HG02938 (cell line): ENCODE results near the gene SPHK2.
A peak's percentile ranks its signal among the peaks of the same experiment; 100 is the strongest.
"Not testable (repeated sequence)": the region's sequence is repeated elsewhere in the genome, so short reads cannot be mapped to it uniquely, and the experiment has no call there.

Experiments used
- ATAC-seq: cut with Tn5 transposase; IDR thresholded peaks from one replicate; pipeline ENCODE4 v1.9.1; 2021; ENCODE audit warnings: mild to moderate bottlenecking, moderate library complexity; ENCODE audit not compliant: unreplicated experiment

SPHK2 gene, protein sequence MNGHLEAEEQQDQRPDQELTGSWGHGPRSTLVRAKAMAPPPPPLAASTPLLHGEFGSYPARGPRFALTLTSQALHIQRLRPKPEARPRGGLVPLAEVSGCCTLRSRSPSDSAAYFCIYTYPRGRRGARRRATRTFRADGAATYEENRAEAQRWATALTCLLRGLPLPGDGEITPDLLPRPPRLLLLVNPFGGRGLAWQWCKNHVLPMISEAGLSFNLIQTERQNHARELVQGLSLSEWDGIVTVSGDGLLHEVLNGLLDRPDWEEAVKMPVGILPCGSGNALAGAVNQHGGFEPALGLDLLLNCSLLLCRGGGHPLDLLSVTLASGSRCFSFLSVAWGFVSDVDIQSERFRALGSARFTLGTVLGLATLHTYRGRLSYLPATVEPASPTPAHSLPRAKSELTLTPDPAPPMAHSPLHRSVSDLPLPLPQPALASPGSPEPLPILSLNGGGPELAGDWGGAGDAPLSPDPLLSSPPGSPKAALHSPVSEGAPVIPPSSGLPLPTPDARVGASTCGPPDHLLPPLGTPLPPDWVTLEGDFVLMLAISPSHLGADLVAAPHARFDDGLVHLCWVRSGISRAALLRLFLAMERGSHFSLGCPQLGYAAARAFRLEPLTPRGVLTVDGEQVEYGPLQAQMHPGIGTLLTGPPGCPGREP

DNA sequence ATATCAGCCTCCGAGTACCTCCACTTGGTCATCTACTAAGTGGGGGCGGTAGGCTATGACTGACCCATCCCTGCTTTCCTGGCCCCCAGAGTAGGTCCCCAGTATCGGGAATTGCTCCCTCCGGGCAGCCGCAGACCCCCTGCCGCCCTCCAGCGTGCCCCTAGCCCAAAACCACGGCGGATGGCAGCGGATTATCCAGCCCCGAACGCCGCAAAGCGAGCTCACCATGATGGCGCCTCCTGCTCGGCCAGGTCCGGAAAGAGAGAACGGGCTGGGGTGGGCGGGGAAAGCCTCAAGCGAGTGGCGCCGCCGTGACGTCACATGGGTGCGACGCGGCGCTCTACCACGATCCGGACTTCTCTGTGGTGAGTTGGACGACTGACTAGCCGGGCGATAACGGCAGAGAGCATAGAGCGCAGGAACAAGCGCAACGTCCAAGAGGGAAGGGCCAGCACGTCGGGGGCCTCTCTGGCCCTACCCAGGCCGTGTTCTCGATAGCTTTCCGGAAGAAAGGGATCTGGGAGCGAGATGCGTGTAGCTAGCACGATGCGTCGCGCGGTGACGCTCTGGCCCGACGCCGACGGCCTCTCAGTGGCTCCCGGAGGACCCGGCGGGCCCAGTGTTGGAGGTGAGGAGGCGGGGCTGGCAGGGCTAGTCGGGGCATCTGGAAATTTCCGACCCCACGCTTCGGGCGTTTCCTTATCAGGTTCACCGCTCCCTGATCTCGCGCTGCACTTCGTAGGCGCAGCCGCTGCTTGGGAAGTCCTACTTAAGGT lies at the start of gene SPHK2, which contains the start of gene RPL18:
SPHK2 (plus strand) TSS at position 591 of the 776 bp plus-strand sequence. CDS start 1,009 bp downstream, outside the sequence.
RPL18 (minus strand) TSS at position 263 of the 776 bp plus-strand sequence; CDS start at position 228, 35 bp downstream.
- peak; percentile 87 for ATAC-seq

DNA sequence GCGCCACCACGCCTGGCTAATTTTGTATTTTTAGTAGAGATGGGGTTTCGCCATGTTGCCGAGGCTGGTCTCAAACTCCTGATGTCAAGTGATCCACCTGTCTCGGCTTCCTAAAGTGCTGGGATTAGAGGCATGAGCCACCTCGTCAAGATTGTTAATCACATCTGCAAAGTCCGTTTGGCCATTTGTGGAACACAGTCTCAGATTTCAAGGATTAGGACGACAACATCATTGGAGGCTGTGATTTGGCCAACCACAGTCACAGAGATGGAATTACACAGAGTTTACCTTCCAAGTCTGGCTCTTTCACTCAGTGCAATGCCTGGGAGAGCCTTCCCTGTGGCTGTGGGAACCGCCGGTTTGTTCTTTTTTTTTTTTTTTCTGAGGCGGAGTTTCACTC lies 49.5 kb upstream of the SPHK2 start:
- ATAC-seq = no peak

DNA sequence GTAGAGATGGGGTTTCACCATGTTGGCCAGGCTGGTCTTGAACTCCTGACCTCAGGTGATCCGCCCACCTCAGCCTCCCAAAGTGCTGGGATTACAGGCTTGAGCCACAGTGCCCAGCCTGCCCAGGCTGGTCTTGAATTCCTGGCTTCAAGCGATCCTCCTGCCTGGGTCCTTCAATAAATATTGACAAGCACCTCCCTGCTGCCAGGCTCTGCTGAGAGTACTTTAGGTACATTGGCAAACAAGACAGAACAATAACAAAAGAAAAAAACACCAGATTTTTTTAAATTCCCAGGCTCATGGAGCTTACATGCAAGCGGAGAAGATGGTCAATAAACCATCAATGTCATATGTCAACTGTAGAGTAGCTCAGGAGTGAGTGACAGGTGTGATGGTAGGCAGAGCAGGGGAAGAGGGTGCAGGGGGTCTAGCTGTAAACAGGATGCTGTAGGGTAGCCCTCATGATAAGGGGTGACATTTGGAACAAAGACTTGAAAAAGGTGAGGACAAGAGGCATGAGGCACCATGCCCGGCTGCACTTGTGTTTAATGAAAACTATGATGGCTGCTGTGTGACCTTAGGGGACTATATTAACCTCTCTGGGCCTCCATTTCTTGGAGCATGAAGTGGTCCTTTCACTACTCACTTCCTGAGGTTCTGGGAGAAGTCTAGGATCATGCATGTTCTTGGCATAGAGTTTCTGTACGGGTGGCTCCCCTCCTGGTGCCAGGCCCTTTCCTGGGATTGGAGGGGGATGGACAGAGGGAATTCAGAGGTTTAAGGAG lies 47.7 kb upstream of the SPHK2 start:
- no peak for ATAC-seq

DNA sequence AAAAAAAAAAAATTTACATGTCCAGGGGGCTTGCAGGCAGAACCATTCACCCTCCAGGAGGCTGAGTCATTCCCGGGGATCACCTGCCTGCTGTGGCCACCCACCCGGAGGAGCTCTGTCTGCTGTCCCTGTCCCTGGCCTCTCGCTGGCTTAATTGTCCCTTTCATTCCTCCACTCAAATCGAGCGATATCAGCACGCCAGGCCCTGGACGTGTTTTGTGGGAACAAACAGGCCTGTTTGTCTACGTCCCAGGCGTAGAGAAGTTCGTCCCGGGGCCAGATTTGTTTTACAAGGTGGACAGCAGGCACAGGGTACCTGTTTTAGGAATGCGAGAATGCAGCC lies 46.2 kb upstream of the SPHK2 start:
- no peak for ATAC-seq

DNA sequence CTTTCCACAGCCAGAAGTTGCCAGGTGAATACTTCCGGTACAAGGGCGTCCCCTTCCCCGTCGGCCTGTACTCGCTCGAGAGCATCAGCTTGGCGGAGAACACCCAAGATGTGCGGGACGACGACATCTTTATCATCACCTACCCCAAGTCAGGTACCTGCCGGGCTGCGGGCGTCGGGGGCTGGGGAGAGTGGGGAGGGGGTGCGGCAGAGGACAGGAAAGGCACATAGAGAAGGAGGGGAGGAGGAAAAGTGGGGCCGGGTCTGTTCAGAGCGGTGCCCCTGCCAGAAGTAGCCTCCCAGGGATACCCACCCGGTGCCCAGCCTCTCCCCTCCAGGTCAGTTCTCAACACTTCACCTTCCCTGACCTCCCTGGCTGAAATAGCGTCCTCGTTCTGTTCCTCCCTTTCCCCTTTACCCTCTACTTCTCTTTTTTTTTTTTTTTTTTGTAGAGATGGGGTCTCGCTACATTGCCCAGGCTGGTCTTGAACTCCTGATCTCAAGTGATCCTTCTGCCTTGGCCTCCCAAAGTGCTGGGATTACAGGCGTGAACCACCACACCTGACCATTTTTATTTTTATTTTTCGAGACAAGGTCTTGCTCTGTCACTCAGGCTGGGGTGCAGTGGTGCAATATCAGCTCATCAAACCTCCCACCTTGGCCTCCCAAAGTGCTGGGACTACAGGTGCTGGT lies 43.2 kb upstream of the SPHK2 start:
- no peak for ATAC-seq

DNA sequence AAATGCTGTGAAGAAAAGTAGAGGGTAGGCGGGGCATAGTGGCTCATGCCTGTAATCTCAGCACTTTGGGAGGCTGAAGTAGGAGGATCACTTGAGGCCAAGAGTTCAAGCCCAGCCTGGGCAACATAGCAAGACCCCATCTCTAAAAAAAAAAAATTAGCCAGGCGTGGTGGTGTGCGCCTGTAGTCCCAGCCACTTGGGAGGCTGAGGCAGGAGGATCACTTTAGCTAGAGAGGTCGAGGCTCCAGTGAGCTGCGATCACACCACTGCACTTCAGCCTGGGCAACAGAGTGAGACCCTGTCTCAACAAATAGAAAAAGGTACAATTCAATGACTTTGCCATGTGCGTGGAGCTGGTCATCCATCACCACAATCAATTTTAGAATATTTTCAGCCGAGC lies 41.4 kb upstream of the SPHK2 start:
- not testable (repeated sequence) for ATAC-seq

DNA sequence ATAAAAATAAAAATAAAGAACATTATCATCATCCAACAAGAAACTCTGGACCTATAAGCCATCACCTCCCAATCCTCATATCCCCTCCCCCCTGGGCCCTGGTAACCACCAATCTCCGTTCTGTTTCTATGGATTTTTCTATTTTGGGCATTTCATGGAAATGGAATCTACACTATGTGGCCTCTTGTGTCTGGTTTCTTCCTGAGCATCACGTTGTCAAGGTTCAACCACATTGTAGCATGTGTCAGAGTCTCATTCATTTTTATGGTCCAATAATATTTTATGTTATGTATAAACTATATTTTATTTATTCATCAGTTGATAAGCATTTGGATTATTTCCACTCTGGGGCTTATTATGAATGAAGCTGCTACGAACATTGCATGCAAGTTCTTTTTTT lies 40.4 kb upstream of the SPHK2 start:
- no peak for ATAC-seq

DNA sequence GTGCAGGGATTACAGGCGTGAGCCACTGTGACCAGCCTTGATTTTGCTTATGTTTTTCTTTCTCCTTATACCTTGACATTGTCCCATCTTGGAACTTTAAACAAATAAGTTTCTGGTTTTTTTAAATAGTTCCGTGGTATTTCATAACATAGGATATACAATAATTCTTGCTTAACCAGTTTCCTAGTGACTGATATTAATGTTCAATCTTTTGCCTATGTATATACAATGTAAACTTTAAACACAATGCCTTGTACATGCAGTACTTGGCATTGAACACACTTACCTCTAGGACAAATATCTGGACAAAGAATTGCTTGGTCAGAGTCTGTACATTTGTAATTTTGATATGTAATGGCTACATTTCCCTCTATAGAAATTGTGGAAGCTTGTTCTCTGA lies 37.1 kb upstream of the SPHK2 start:
- no peak for ATAC-seq

DNA sequence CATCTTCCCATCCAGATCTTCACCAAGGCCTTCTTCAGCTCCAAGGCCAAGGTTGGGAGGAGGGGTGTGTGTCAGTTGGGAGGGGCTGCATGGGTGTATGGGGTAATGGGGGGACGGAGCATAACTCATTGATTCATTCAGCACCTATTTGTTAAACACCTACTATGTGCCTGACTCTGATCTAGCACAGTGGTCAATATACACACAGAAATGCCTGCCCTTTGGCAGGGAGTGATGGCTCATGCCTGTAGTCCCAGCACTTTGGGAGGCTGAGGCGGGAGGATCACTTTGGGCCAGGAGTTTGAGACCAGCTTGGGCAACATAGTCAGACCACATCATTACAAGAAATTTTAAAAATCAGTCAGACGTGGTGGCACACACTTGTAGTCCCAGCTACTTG lies 31.9 kb upstream of the SPHK2 start:
- no peak for ATAC-seq

DNA sequence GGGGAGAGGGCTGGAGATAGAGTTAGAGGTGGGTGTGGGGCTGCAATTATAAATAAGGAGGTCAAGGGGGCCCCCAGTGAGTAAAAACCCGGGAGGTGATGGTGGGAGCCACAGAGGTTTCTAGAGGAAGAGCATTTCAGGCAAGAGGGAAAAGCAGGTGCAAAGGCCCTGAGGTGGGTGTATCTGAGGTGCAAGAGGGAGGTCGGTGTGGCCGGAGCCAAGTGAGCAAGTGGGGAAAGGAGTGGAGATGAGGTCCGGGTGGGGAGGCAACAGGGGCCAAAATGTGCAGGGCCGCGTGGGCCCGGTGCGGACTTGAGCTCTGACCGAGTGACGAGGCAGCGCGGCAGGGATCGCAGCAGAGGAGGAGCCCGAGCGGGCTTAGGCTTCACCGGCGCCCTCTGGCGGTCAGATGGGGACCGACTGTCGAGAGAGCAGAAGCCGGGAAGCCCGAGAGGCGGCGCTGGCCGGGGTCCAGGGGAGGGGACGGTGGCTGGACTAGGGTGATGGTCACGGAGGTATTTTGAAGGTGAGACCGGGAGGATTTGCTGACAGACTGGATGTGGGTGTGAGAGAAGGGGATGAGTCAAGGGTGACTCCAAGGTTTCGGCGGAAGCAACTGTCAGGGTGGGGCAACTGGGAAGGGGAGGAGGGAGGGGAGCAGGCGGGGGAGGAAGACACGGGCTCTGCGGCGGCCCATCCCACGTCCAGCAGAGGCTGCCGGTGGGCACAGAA lies 30.5 kb upstream of the SPHK2 start:
- no peak for ATAC-seq

DNA sequence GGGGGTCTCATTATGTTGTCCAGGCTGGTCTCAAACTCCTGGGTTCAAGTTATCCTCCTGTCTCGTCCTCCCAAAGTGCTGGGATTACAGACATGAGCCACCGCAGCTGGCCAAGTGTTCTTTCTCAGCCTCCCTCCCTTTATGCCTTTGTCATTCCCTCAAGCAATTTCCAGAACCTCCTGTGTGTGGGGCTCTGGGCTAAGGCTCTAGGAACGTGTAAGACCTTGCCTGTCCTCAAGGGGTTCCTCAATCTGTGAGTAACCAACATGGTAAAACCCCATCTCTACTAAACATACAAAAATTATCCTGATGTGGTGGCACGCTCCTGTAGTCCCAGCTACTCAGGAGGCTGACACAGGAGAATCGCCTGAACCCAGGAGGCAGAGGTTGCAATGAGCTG lies 28.3 kb upstream of the SPHK2 start:
- ATAC-seq = no peak

DNA sequence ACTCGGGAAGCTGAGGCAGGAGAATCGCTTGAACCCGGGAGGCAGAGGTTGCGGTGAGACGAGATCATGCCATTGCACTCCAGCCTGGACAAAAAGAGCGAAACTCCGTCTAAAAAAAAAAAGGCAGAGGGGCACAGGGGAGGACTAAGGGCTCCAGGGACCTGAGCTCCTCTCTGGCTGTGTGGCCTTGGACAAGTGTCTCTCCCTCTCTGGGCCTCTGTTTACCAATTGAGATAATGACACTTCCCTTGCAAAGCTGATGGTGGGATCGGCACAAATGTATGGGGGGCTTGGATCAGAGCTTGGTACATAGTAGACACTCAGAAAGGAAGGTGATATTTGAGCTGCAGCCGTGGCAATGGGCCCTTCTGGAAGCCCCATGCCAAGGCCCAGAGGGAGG lies 24.1 kb upstream of the SPHK2 start:
- no peak for ATAC-seq

DNA sequence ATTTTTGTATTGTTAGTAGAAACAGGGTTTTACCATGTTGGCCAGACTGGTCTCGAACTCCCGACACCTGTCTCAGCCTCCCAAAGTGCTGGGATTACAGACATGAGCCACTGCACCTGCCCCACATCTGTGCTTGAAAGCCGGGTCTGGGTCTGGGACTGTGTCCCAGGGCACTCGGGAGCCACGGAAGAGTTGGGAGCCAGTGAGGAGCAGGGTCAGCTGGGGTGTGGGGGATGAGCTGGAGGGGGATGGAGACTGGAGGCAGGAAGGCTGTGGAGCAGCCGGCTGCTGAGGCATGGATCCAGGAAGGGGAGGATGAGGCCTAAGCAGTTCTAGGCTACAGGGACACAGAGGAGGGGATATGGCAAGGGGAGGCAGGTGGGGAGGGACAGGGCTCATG lies 23.5 kb upstream of the SPHK2 start:
- ATAC-seq = no peak

DNA sequence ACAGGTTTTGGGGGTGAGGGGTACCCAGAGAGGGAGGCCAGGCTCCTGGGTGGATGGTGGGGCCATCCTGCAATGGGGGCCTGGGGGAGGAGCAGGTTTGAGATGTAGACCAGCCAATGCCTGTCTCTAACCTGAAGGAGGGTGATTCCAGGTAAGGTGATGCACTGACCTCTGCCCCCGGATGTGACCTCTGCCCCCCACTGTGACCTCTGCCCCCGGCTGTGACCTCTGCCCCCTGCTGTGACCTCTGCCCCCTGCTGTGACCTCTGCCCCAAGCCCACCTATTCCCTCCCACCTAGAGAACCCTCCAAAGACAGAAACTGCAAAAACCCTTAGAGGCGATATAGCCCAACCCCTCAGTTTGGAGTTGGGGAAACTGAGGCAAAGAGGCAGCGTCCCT lies 23.1 kb upstream of the SPHK2 start:
- no peak for ATAC-seq

DNA sequence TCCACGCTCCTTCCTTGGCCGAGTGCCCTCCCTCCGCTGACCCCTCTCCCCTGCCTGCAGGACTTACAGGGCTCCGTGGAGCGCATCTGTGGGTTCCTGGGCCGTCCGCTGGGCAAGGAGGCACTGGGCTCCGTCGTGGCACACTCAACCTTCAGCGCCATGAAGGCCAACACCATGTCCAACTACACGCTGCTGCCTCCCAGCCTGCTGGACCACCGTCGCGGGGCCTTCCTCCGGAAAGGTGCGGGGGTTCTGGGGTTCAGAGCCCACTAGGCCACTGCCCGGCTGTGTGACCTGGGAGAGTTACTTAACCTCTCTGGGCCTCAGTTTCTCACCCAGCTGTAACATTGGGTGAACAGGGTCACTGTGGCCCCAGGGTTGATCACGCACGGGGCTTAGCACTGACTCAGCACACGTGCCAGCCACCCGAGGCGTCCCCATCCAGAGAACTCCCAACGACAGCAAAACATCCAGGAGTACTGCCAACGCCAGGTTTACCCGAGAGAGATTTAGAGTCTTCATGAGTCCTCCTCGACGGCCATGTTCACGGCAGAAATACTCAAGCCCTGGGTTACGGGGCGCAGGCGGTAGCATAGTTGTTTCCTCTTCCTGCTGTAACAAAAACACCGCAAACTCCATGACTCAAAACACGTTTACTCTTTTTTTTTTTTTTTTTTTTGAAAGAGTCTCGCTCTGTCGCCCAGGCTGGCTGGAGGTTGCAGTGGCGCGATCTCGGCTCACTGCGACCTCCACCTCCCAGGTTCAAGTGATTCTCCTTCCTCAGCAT lies 22.4 kb upstream of the SPHK2 start:
- ATAC-seq = no peak

DNA sequence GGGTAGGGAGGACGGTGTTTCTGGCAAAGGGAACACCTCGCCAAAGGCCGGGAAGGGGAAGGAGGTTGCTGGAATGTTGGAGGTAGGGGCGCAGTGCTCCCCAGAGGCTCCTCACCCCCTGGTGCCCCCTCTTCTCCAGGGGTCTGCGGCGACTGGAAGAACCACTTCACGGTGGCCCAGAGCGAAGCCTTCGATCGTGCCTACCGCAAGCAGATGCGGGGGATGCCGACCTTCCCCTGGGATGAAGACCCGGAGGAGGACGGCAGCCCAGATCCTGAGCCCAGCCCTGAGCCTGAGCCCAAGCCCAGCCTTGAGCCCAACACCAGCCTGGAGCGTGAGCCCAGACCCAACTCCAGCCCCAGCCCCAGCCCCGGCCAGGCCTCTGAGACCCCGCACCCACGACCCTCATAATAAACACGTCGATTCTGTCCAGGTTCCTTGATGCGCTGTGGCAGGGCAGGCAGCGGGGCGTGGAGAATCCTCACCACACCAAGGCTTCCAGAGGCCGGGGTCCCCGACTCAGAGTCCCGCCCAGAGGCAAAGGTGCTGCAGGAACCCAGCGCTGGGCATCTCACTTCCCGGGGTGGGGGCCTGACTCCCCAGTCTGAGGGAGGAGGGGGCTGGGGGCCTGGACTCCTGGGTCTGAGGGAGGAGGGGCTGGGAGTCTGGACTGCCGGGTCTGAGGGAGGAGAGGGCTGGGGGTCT lies 20.2 kb upstream of the SPHK2 start:
- ATAC-seq = no peak

DNA sequence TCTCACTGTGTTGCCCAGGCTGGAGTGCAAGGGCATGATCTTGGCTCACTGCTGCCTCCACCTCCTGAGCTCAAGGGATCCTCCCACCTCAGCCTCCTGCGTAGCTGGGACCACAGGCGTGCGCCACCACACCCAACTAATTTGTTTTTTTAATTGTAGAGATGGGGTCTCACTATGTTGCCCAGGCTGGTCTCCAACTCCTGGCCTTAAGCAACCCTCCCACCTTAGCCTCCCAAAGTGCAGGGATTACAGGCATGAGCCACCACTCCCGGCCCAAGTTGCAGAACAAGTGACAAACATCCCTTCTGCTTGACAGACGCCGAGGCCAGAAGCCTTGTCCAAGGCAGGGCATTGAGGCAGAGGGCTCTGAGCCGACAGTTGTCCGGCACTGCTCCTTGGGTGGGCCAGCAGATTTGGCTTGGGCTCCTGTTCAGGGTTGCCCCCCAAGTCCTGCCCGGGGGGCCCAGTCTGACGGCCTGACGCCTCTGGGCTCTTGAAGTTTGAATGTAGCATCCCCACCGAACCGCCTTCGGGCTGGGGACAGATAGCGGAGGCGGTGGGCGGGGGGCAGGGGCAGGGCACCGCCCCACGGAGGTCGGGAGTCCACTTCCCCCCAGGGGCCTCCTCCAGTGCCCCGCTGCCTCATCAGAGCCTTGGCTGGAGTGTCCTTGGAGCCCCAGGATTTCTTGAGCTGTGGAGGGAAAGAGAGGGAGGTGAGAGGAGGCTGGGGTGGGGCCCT lies 18.5 kb upstream of the SPHK2 start:
- ATAC-seq = no peak

DNA sequence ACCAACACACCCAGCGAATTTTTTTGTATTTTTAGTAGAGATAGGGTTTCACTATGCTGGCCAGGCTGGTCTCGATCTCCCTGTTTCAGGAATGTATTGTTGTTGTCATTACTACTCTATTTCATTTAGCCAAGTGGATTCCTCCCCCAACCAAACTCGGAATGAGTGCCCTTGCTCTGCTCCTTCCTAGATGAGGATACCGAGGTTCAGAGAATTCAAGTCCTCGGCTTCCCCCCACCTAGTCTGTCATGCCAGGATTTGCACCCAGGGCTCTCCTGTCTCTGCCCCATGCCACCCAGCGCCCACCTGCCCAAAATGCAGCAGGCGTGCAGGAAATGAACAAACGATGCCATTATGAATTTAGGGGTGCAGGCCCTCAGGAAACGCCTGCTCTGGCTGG lies 16.3 kb upstream of the SPHK2 start:
- no peak for ATAC-seq
